ENCODE results near the gene ITGA8. TPM values are rescaled to one million over a fixed set of nuclear protein-coding genes. Genes with fewer than 3 reads are reported as not detected.

Gene ITGA8
- total and polyA plus RNA-seq, 8 donors: 1.7 to 55.8 (median 22.0) TPM

DNA sequence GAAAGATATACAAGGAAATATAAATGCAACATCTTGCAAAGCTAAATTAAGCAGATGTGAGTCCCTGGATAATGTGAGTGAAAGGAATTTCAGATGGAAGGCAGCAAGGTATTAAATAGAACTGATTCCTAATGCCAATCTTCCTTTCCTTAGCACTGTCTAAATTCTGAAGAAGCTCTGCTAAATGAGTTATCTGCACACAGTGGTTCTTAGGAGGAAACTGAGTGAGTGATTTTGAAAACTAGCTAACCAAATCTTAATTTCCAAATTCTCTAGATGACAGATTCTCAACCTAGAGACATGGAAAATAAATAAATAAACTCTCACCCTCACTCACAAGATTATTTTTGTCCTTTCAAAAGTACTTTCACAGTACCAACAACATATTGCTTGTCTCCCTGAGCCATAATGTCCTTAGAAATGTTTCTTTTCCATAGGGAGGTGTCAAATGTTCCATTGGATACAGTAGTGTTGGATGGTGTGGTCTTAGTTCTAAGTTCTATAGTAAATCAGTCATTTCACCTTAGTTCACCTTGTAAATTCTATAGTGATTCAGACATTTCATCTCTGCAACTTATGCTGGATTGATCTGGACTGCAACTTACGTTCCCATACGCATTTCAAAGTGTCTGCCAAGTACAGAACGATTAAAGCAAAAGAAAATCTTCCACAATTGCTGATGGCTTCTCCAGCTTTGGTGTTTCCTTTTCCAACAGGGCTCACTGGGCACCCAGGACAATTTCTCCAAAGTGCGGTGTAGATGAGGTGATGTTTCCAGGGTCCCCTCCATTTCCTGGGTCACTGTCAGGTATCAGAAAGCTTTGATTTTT is 203.3 kb downstream of the ITGA8 start:
- Histone ChIP-seq H3K27ac (no peak overlapping the region), H3K36me3 (no peaks in the 10 kb centered on the region), H3K27me3 (no peaks in the 10 kb centered on the region), H3K4me1 (no peaks in the 10 kb centered on the region), H3K4me3 (no peak overlapping the region), H3K9me3 (no peaks in the 10 kb centered on the region)
- no peak for DNase-seq
- WGBS, 5 donors: 81 to 88% (median 87%) methylated on average over 4 of the region's 4 CpGs
- intact Hi-C loops (cut with DNase I; ENCODE audit: low total_unique reads): no loop called here
- TF ChIP-seq POLR2A (IDR thresholded peaks at IDR 0.05): no peak
- TF ChIP-seq EP300 (IDR thresholded peaks at IDR 0.05): no peak
- no peak for TF ChIP-seq POLR2AphosphoS5 (IDR thresholded peaks at IDR 0.05)
- TF ChIP-seq, protein P1, sequence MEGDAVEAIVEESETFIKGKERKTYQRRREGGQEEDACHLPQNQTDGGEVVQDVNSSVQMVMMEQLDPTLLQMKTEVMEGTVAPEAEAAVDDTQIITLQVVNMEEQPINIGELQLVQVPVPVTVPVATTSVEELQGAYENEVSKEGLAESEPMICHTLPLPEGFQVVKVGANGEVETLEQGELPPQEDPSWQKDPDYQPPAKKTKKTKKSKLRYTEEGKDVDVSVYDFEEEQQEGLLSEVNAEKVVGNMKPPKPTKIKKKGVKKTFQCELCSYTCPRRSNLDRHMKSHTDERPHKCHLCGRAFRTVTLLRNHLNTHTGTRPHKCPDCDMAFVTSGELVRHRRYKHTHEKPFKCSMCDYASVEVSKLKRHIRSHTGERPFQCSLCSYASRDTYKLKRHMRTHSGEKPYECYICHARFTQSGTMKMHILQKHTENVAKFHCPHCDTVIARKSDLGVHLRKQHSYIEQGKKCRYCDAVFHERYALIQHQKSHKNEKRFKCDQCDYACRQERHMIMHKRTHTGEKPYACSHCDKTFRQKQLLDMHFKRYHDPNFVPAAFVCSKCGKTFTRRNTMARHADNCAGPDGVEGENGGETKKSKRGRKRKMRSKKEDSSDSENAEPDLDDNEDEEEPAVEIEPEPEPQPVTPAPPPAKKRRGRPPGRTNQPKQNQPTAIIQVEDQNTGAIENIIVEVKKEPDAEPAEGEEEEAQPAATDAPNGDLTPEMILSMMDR (IDR thresholded peaks at IDR 0.05): no peak

DNA sequence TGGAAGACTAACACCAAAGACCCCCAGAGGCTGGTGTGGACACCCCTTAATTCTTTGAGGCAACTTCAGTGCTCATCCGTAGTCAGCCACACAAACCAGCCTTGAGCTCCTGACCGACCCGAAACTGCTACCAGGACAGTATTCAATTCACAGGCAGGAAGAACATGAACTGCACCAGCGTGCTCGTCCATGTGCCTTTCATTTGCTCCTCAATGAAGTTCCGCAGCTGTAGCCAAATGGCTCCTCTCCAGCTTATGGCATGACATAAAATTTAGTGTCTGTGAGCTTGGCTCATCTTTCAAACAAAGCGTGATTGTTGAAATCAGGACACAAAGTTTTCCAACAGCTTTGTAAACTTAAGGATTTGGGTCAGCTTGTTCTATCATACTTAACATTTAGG is 204.5 kb downstream of the ITGA8 start:
- peak in 1 of 2 donors; percentile 48 for DNase-seq
- Histone ChIP-seq H3K27me3 (no peaks in the 10 kb centered on the region), H3K36me3 (no peaks in the 10 kb centered on the region), H3K9me3 (no peaks in the 10 kb centered on the region), H3K4me1 (no peaks in the 10 kb centered on the region), H3K27ac (no peak overlapping the region), H3K4me3 (no peak overlapping the region)
- TF ChIP-seq, protein P1 (IDR thresholded peaks at IDR 0.05): no peak
- TF ChIP-seq POLR2AphosphoS5 (IDR thresholded peaks at IDR 0.05) (no peak), POLR2A (IDR thresholded peaks at IDR 0.05) (no peak), EP300 (IDR thresholded peaks at IDR 0.05) (no peak)
- intact Hi-C loops (cut with DNase I; ENCODE audit: low total_unique reads): no loop called here
- 58 to 80% (median 67%) methylated on average over 6 to 7 of the region's 7 CpGs for WGBS, 5 donors

DNA sequence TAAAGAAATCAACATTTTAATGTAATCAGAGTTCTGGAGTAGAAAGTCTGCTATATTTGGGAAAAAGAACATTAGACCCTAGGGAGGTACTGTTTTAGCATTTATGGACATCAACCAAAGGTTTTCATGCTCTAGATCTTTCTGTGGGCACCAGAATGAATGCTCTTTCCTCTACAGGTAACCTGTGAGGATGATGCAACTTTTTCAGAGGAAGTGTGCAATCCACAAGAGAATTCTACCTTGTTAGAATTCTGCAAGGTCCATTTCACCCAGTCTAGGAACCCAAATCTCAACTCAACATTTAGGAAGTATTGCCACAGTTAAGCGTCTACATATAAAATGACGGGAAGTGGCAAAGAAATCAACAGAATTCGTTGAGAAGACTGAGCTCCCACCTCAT is 208.8 kb downstream of the ITGA8 start:
- DNase-seq: no peak
- Histone ChIP-seq H3K27ac (no peak overlapping the region), H3K27me3 (no peaks in the 10 kb centered on the region), H3K36me3 (no peaks in the 10 kb centered on the region), H3K4me1 (no peaks in the 10 kb centered on the region), H3K4me3 (no peak overlapping the region), H3K9me3 (no peaks in the 10 kb centered on the region)
- no peak for TF ChIP-seq POLR2A (IDR thresholded peaks at IDR 0.05)
- 46 to 65% (median 49%) methylated on average over 3 of the region's 3 CpGs for WGBS, 5 donors
- intact Hi-C loops (cut with DNase I; ENCODE audit: low total_unique reads): no loop called here

DNA sequence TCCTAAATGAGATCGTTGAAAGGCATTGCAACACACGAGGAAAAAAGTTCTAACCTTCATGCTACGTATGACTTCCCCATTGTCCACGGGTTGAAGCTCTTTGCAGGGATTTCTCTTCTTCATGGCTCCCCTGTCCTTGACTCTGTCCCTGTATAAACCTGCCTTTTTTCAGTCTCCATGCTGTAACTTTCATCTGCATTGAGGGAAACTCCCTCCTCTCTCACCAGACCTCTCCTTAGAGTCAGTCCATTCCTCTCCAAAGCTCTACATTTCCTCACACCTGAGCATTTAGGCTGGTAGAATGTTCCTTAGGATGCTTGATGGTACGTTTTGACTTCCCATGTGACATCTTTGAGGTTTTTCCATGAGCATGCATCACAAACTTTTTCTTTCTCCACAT is 214.4 kb downstream of the ITGA8 start:
- no peak for DNase-seq
- no peaks in the 10 kb centered on the region for H3K9me3 ChIP-seq
- H3K4me3 ChIP-seq: no peak overlapping the region
- no peaks in the 10 kb centered on the region for H3K27me3 ChIP-seq
- TF ChIP-seq, protein P1 (IDR thresholded peaks at IDR 0.05): no peak
- no peak for TF ChIP-seq EP300 (IDR thresholded peaks at IDR 0.05)
- TF ChIP-seq POLR2A (IDR thresholded peaks at IDR 0.05): no peak
- no peak for TF ChIP-seq POLR2AphosphoS5 (IDR thresholded peaks at IDR 0.05)
- H3K36me3 ChIP-seq: no peaks in the 10 kb centered on the region
- intact Hi-C loops (cut with DNase I; ENCODE audit: low total_unique reads): no loop called here
- no peaks in the 10 kb centered on the region for H3K4me1 ChIP-seq
- no peak overlapping the region for H3K27ac ChIP-seq
- WGBS, 5 donors: 71 to 81% (median 78%) methylated on average over 5 of the region's 5 CpGs

Measured in stomach (tissue), 9 donors.